Colon (tissue), 2 donors: ENCODE results near the gene TRIM67.

Experiments used
- FAIRE-seq: peaks from 2 replicates; lab custom pipeline; 2012; peaks lifted over from hg19 to GRCh38; lab: Jason Lieb, UNC
- donor health status: control.
- donor health status: control.

The TRIM67 gene

GRCh38 chr1:231183639-231184590, 22.1 kb downstream of the TRIM67 start:
- no peak for FAIRE-seq

GRCh38 chr1:231184891-231185290, 23.0 kb downstream of the TRIM67 start:
- no peak for FAIRE-seq

- FAIRE-seq = no peak
Measured at GRCh38 chr1:231185391-231185790, 23.5 kb downstream of the TRIM67 start.

- no peak for FAIRE-seq
Measured at GRCh38 chr1:231186356-231187115, 24.7 kb downstream of the TRIM67 start.

GRCh38 chr1:231187571-231187970, 25.7 kb downstream of the TRIM67 start:
- no peak for FAIRE-seq

GRCh38 chr1:231188072-231188471, 26.2 kb downstream of the TRIM67 start:
- no peak for FAIRE-seq

- FAIRE-seq = no peak
Measured at GRCh38 chr1:231188768-231189167, 26.9 kb downstream of the TRIM67 start.

GRCh38 chr1:231189683-231190270, 27.9 kb downstream of the TRIM67 start:
- FAIRE-seq = no peak

- FAIRE-seq = no peak
Measured at GRCh38 chr1:231190456-231190855, 28.6 kb downstream of the TRIM67 start.

- no peak for FAIRE-seq
Measured at GRCh38 chr1:231192620-231193163, 30.8 kb downstream of the TRIM67 start.

- no peak for FAIRE-seq
Measured at GRCh38 chr1:231193710-231194340, 32.0 kb downstream of the TRIM67 start.

- no peak for FAIRE-seq
Measured at GRCh38 chr1:231194476-231194842, 32.6 kb downstream of the TRIM67 start.

GRCh38 chr1:231194843-231195516, 33.1 kb downstream of the TRIM67 start:
- FAIRE-seq = no peak

GRCh38 chr1:231196307-231196706, 34.4 kb downstream of the TRIM67 start:
- FAIRE-seq = no peak

- no peak for FAIRE-seq
Measured at GRCh38 chr1:231196728-231197127, 34.9 kb downstream of the TRIM67 start.

- no peak for FAIRE-seq
Measured at GRCh38 chr1:231199868-231200267, 38.0 kb downstream of the TRIM67 start.

- FAIRE-seq = no peak
Measured at GRCh38 chr1:231200388-231201031, 38.7 kb downstream of the TRIM67 start.

- no peak for FAIRE-seq
Measured at GRCh38 chr1:231201375-231201978, 39.6 kb downstream of the TRIM67 start.

GRCh38 chr1:231201979-231202633, 40.2 kb downstream of the TRIM67 start:
- FAIRE-seq = no peak
